PC-9 (cell line): ENCODE results near the gene PROB1. TPM values are rescaled to one million over a fixed set of nuclear protein-coding genes. Genes with fewer than 3 reads are reported as not detected.
"Not testable (repeated sequence)": the region's sequence is repeated elsewhere in the genome, so short reads cannot be mapped to it uniquely, and the experiment has no call there.

Experiments used
- BruUV-seq: library from RNA; stranded (reverse); fragments of 400-500 nt; replicated peaks from 2 replicates; lab custom pipeline; 2021; lab: Mats Ljungman, UMichigan
- CTCF ChIA-PET: fragments of 300-600 bp; sonication (Branson Sonifier 250); formaldehyde crosslinking; loops from one replicate; lab custom pipeline; 2022; ENCODE audit warnings: antibody characterized with exemption; lab: Charles Lee
- POLR2A ChIA-PET: fragments of 300-600 bp; sonication (Branson Sonifier 250); formaldehyde crosslinking; loops from one replicate; lab custom pipeline; 2022; ENCODE audit warnings: antibody characterized with exemption; ENCODE audit not compliant: unreplicated experiment; lab: Charles Lee
- DNase-seq, 2 experiments: peaks; one replicate each; pipeline versions ENCODE4 v3.0.0 to v3.0.0-alpha.2; 2015 to 2022; ENCODE audit warnings: mixed read lengths in 1 of 2
- H2AFZ ChIP-seq: fragments of 200-600 bp; sonication (generic); 2 replicates; pipeline ENCODE4 v1.8.1; 2017; ENCODE audit warnings: antibody characterized with exemption
- H3F3A ChIP-seq: fragments of 200-600 bp; sonication (generic); 2 replicates; pipeline ENCODE4 v1.8.1; 2017; ENCODE audit warnings: antibody characterized with exemption, mild to moderate bottlenecking, low read depth; ENCODE audit not compliant: insufficient read depth
- H3K27ac ChIP-seq: fragments of 200-600 bp; sonication (generic); 2 replicates; pipeline ENCODE4 v1.6.1; 2016; ENCODE audit warnings: mixed run types
- H3K27me3 ChIP-seq: fragments of 200-600 bp; sonication (generic); 2 replicates; pipeline ENCODE4 v1.6.1; 2016; ENCODE audit warnings: low read depth, mixed run types; ENCODE audit not compliant: insufficient read depth
- H3K36me3 ChIP-seq: fragments of 200-600 bp; sonication (generic); 2 replicates; pipeline ENCODE4 v1.6.1; 2016; ENCODE audit warnings: low read depth, mixed run types
- H3K4me1 ChIP-seq: fragments of 200-600 bp; sonication (generic); replicated peaks from 2 replicates; pipeline ENCODE4 v1.6.1; 2016; ENCODE audit warnings: mixed run types; ENCODE audit not compliant: insufficient read depth
- H3K4me2 ChIP-seq: fragments of 200-600 bp; sonication (generic); 2 replicates; pipeline ENCODE4 v1.6.1; 2017; ENCODE audit warnings: mixed run types
- H3K4me3 ChIP-seq: fragments of 200-600 bp; sonication (generic); 2 replicates; pipeline ENCODE4 v1.6.1; 2016; ENCODE audit warnings: mixed run types
- H3K79me2 ChIP-seq: fragments of 200-600 bp; sonication (generic); 2 replicates; pipeline ENCODE4 v1.6.1; 2017; ENCODE audit warnings: low read depth, mixed run types
- H3K9me2 ChIP-seq: fragments of 200-600 bp; sonication (generic); 2 replicates; pipeline ENCODE4 v1.8.1; 2017; ENCODE audit warnings: mild to moderate bottlenecking; ENCODE audit not compliant: insufficient read depth
- H3K9me3 ChIP-seq: fragments of 200-600 bp; sonication (generic); 2 replicates; pipeline ENCODE4 v1.8.1; 2016; ENCODE audit warnings: low read depth; ENCODE audit not compliant: insufficient read depth
- H4K20me1 ChIP-seq: fragments of 200-600 bp; sonication (generic); 2 replicates; pipeline ENCODE4 v1.8.1; 2017; ENCODE audit not compliant: insufficient read depth
- EZH2 ChIP-seq: fragments of 200-600 bp; sonication (generic); IDR thresholded peaks from 2 replicates; pipeline ENCODE4 v1.8.0; 2017; ENCODE audit warnings: antibody characterized with exemption, low read depth
- intact Hi-C: fragments of 100-400 bp; cut with micrococcal nuclease; formaldehyde crosslinking; loops from one replicate; pipeline ENCODE4 v1.10.0; 2022; ENCODE audit not compliant: unreplicated experiment
- total RNA-seq: library from RNA; stranded (reverse); gene quantifications from 2 replicates; pipeline ENCODE4 v1.2.3, GENCODE V29; 2021
- TF ChIP-seq, protein P1 (sequence below): fragments of 200-600 bp; sonication (generic); conservative IDR thresholded peaks from 2 replicates; pipeline ENCODE4 v1.6.1; 2017; ENCODE audit warnings: mixed run types, antibody characterized with exemption, mild to moderate bottlenecking, moderate library complexity

Gene PROB1
- total RNA-seq, 1 experiment from 2014 or later: 2.9 TPM

DNA sequence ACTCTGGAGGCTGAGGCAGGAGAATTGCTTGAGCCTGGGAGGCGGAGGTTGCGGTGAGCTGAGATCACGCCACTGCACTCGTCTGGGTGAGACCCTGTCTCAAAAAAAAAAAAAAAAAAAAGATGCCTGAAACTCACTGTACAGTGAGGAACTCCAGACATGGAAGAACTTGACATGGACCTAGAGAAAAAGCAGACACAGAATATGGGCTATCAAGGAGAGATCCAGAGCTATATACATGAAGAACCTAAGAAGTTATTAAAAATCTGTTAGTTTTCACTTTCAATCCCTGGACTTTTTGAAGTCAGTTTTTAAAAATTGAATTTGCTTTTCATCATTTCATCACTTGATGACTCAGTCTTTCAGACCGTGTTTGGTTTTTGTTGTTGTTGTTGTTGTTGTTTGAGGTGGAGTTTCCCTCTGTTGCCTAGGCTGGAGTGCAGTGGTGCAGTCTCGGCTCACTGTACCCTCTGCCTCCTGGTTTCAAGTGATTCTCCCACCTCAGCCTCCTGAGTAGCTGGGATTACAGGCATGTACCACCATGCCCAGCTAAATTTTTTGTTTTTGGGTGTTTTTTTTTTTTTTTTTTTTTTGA lies 33.0 kb downstream of the PROB1 start:
- TF ChIP-seq, protein P1, sequence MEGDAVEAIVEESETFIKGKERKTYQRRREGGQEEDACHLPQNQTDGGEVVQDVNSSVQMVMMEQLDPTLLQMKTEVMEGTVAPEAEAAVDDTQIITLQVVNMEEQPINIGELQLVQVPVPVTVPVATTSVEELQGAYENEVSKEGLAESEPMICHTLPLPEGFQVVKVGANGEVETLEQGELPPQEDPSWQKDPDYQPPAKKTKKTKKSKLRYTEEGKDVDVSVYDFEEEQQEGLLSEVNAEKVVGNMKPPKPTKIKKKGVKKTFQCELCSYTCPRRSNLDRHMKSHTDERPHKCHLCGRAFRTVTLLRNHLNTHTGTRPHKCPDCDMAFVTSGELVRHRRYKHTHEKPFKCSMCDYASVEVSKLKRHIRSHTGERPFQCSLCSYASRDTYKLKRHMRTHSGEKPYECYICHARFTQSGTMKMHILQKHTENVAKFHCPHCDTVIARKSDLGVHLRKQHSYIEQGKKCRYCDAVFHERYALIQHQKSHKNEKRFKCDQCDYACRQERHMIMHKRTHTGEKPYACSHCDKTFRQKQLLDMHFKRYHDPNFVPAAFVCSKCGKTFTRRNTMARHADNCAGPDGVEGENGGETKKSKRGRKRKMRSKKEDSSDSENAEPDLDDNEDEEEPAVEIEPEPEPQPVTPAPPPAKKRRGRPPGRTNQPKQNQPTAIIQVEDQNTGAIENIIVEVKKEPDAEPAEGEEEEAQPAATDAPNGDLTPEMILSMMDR: no peak
- TF ChIP-seq EZH2: no peak
- ChIA-PET CTCF (no interaction called here), POLR2A (no interaction called here)
- Histone ChIP-seq H4K20me1 (peaks cover 73% of the 10 kb centered on the region), H3K4me3 (no peak overlapping the region), H3K36me3 (peaks cover 18% of the 10 kb centered on the region; the same call in 1 of the 2 replicates), H3F3A (0 out of 2 replicates have a peak, but pooled peaks cover 5% of the 10 kb centered on the region), H3K79me2 (peaks cover 60% of the 10 kb centered on the region), H3K27me3 (no peaks in the 10 kb centered on the region), H3K4me1 (no peaks in the 10 kb centered on the region), H3K9me3 (no peaks in the 10 kb centered on the region), H3K9me2 (no peaks in the 10 kb centered on the region), H3K27ac (no peak overlapping the region), H3K4me2 (no peak overlapping the region), H2AFZ (no peak overlapping the region)
- BruUV-seq: no TSS peak
- intact Hi-C loops: no loop called here
- no peak for DNase-seq

DNA sequence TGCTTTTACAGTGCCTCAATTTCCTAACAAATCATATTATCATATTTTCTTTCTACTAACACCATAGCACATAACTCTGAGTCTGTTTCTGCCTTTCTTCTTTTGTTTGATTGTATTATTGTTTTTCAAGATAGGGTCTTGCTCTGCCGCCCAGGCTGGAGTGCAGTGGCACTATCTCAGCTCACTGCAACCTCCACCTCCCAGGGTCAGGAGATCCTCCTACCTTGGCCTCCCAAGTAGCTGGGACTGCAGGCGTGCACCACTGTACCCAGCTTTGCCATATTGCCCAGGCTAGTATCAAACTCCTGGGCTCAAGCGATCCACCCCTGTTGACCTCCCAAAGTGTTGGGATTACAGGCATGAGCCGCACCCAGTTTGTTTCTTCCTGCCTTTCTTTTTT lies 34.5 kb downstream of the PROB1 start:
- ChIA-PET POLR2A (no interaction called here), CTCF (no interaction called here)
- no peak for DNase-seq
- intact Hi-C loops: no loop called here
- no peaks in the 10 kb centered on the region for H3K27me3 ChIP-seq
- H3K9me2 ChIP-seq: no peaks in the 10 kb centered on the region
- H3K4me3 ChIP-seq: no peak overlapping the region
- BruUV-seq: no TSS peak
- no peaks in the 10 kb centered on the region for H3K9me3 ChIP-seq
- no peak overlapping the region for H2AFZ ChIP-seq
- no peak for TF ChIP-seq EZH2
- TF ChIP-seq, protein P1: no peak
- H3K36me3 ChIP-seq: 0 out of 2 replicates have a peak, but pooled peaks cover 12% of the 10 kb centered on the region
- no peaks in the 10 kb centered on the region for H3K4me1 ChIP-seq
- no peak overlapping the region for H3K27ac ChIP-seq
- peaks cover 88% of the 10 kb centered on the region for H4K20me1 ChIP-seq
- H3F3A ChIP-seq: no peaks in the 10 kb centered on the region
- peaks cover 76% of the 10 kb centered on the region for H3K79me2 ChIP-seq
- no peak overlapping the region for H3K4me2 ChIP-seq

DNA sequence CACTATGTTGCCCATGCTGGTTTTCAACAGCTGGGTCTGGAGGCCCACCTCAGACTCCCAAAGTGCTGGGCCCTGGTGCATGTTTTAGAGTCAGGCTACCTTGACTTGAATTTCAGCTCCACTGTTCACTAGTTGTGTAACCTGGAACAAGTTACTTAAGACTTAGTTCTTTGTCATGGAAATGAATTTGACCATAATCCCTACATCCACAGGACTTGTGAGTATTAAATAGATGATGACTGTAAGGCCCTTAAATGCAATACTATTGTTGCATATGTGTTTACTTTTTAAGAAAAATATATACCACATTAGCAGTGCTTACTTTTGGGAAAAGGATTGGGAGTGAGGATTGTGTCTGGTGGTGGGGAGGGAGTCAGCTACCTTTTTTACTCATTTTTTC lies 36.8 kb downstream of the PROB1 start:
- Histone ChIP-seq H3K9me2 (no peaks in the 10 kb centered on the region), H4K20me1 (peaks cover 97% of the 10 kb centered on the region), H3K36me3 (0 out of 2 replicates have a peak, but pooled peaks cover 5% of the 10 kb centered on the region), H3F3A (no peaks in the 10 kb centered on the region), H3K4me3 (no peak overlapping the region), H3K27me3 (no peaks in the 10 kb centered on the region), H3K27ac (no peak overlapping the region), H3K4me1 (no peaks in the 10 kb centered on the region), H3K79me2 (peaks cover 99% of the 10 kb centered on the region), H3K4me2 (no peak overlapping the region), H2AFZ (no peak overlapping the region), H3K9me3 (no peaks in the 10 kb centered on the region)
- CTCF ChIA-PET: no interaction called here
- POLR2A ChIA-PET: no interaction called here
- no peak for DNase-seq
- no peak for TF ChIP-seq EZH2
- TF ChIP-seq, protein P1: no peak
- no TSS peak for BruUV-seq
- intact Hi-C loops: no loop called here

DNA sequence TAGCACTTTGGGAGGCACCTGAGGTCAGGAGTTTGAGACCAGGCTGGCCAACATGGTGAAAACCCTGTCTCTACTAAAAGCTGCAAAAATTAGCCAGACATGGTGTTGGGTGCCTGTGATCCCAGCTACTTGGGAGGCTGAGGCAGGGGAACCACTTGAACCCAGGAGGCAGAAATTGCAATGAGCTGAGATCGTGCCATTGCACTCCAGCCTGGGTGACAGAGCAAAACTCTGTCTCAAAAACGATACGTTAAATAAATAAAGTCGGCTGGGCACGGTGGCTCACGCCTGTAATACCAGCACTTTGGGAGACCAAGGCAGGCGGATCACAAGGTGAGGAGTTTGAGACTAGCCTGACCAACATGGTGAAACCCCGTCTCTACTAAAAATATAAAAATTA lies 39.0 kb downstream of the PROB1 start:
- BruUV-seq, H3K9me2 ChIP-seq, H3F3A ChIP-seq, H3K9me3 ChIP-seq, H3K4me3 ChIP-seq, H2AFZ ChIP-seq, H3K4me2 ChIP-seq, POLR2A ChIA-PET, DNase-seq, H3K27me3 ChIP-seq, H3K27ac ChIP-seq, H3K4me1 ChIP-seq, intact Hi-C loops: not testable (repeated sequence)
- CTCF ChIA-PET: interaction anchor here (0.5 kb wide), 1 partner anchor 210 kb away, joined by 3 read pairs; no protein-coding TSS in a partner anchor
- 0 out of 2 replicates have a peak, but pooled peaks cover 10% of the 10 kb centered on the region for H3K36me3 ChIP-seq
- peaks cover 97% of the 10 kb centered on the region for H4K20me1 ChIP-seq
- peaks cover 100% of the 10 kb centered on the region for H3K79me2 ChIP-seq
